Kasumi-1 (cell line): ENCODE results near the gene GNA12.
"Not testable (repeated sequence)": the region's sequence is repeated elsewhere in the genome, so short reads cannot be mapped to it uniquely, and the experiment has no call there.

Experiments
- DNase-seq, 2 experiments: peaks; one replicate each; lab custom pipeline; 2025; lab: John Stamatoyannopoulos, UW

Gene GNA12

DNA sequence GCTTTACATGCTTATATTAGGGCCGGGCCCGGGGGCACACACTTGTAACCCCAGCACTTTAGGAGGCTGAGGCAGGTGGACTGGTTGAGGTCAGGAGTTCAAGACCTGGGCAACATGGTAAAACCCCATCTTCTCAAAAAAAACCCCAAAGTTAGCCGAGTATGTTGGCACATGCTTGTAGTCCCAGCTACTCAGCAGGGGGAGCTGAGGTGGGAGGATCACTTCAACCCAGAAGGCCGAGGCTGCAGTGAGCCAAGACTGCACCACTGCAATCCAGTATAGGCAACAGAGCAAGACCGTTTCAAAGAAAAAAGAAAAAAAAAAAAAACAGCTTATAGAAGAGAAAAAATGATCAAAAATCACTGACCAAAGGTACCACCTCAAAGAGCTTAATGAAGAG lies 93.0 kb downstream of the GNA12 start:
- no peak for DNase-seq

DNA sequence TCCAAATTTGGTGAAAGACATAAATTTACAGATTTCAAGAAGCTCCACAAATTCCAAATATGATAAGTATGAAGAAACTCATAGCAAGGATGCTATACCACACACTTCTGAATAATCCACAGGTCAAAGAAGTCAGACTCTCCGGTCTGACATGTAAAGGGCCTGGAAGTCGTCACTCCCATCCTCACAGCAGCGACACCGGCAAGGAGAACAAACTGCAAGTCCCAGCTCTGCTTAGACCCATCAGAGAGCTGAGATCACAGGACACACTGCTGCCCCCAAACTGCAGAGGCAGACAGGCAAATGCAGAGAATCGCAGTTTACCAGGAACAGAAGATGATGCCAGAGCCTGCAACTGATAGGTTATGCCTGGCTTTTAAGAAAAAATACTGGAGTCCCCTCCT lies 94.1 kb downstream of the GNA12 start:
- DNase-seq: no peak

DNA sequence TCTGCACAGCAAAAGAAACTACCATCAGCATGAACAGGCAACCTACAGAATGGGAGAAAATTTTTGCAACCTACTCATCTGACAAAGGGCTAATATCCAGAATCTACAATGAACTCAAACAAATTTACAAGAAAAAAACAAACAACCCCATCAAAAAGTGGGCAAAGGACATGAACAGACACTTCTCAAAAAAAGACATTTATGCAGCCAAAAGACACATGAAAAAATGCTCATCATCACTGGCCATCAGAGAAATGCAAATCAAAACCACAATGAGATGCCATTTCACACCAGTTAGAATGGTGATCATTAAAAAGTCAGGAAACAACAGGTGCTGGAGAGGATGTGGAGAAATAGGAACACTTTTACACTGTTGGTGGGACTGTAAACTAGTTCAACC lies 95.4 kb downstream of the GNA12 start:
- not testable (repeated sequence) for DNase-seq

- DNase-seq: not testable (repeated sequence)
These were observed 100.5 kb downstream of the GNA12 start for GRCh38 chr7:2743523-2744185.

- DNase-seq: no peak
These were observed 105.2 kb downstream of the GNA12 start for GRCh38 chr7:2738766-2739549.

DNA sequence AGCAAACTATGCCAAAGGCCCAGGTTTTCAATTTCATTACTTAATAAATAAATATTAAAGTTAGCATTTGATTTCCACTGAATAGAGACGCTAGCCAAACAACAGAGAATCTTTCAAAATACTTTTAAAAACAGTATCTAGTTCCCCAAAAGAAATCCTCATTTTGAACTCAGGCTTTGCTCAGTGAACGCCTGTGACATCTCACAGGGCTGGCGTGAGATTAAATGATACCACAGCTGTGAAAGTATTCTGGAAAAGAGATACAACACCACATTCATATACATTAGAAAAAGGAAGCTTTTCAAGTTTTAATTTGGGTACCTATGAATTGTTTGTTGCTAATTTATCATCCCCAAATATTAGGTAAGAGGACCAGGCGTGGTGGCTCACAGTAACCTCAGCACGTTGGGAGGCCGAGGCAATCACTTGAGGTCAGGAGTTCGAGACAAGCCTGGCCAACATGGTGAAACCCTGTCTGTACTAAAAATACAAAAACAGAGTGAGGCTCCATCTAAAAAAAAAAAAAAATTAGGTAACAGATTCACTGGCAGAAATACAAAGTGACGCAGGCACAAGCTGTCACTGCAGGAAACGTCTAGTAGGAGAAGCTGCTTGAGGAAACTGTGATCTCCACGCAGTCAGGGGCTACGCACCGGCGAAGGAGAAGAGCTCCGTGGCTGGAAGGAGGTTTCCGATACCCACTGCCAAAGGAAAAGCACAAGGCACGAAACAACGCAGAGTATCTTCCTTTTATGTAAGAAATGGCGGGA lies 106.2 kb downstream of the GNA12 start:
- DNase-seq: peak; percentile 34 to 58

- not testable (repeated sequence) for DNase-seq
These were observed 106.9 kb downstream of the GNA12 start for GRCh38 chr7:2737005-2737743.

DNA sequence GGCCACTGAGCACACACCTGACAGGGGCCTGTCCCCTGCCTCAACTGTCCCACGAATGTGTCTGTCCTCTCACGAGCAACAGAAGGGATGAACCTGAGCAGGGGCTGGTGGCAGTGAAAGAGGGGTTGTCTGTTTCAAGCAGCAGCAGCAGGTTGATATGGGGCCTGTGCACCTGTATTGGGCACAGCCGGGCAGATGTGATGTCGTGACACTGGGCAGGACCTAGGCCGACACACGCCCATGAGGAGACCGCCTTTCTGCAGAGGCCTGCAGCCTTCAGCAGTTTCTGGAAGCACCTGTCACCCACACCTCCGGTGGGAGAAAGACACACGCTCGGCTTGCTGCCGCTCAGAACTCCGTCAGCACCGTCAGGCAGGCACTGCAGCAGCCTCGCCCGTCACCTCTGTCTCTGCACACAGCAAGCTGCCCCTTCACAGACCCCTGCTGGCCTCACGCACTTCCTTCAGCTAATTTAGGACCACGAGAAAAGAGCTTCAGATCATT lies 107.6 kb downstream of the GNA12 start:
- DNase-seq: peak in 1 of 2 experiments; percentile 1

GRCh38 chr7:2735744-2736143 lies 108.4 kb downstream of the GNA12 start:
- no peak for DNase-seq

GRCh38 chr7:2734751-2735571 lies 109.1 kb downstream of the GNA12 start:
- DNase-seq: peak; percentile 92 to 93

GRCh38 chr7:2734084-2734686 lies 109.9 kb downstream of the GNA12 start:
- no peak for DNase-seq

GRCh38 chr7:2732959-2733584 lies 111.0 kb downstream of the GNA12 start:
- peak; percentile 42 to 51 for DNase-seq

- DNase-seq: no peak
These were observed 111.7 kb downstream of the GNA12 start for GRCh38 chr7:2732388-2732787.

DNA sequence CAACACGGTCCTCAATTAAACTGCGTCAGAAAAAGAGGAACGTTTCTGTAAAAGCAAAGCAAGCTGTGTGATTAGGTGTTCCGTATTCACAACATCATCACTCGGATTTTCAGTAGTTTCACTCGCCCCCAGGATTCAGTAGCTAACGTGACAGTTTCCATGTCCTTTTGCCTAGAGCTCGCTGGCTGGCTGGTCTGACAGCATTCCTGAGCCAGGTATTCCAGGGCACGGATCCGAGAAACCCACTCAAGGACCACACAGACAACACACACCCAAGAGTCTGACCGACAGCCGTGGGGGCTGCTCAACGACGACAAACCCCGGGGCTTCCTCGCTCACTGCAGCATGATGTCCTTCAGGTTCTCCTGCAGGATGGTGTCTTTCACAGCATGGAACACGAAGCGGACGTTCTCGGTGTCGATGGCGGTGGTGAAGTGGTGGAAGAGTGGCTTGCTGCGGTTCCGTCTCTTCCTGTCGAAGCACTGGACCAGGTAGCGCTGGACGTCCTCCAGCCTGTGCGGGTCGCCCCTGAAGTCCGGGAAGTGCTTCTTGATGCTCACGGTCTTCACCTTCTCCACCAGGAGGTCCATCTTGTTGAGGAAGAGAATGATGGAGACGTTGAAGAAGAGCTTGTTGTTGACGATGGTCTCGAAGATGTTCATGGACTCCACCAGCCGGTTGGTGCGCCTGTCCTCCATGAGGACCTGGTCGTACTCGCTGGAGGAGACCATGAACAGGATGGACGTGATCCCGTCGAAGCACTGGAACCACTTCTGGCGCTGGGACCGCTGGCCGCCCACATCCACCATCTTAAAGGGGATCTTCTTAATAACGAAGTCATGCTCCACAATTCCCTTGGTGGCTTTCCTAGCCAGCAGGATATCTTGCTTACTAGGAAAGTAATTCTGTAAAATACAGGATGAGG lies 113.0 kb downstream of the GNA12 start:
- no peak for DNase-seq

GRCh38 chr7:2729893-2730716 lies 114.0 kb downstream of the GNA12 start:
- no peak for DNase-seq

- no peak for DNase-seq
These were observed 114.8 kb downstream of the GNA12 start for GRCh38 chr7:2729031-2729892.
